Posterior cingulate gyrus (tissue), 11 donors: ENCODE data around the gene COPE.
A peak's percentile ranks its signal among the peaks of the same experiment; 100 is the strongest.
"Not testable (repeated sequence)": the region's sequence is repeated elsewhere in the genome, so short reads cannot be mapped to it uniquely, and the experiment has no call there.

Source experiments
- DNase-seq, 10 donors: peaks; one replicate each; pipeline versions ENCODE4 v3.0.0 to v3.0.0-alpha.2; 2020 to 2021; ENCODE audit warnings: mixed read lengths in 3 of 10
- intact Hi-C: fragments of 100-400 bp; cut with DNase I; formaldehyde crosslinking; loops from one replicate; pipeline ENCODE4 v1.15.1; 2023

The COPE gene

GRCh38 chr19:18919086-18919899 lies at the start of gene COPE, which contains the start of gene DDX49:
COPE (minus strand) TSS chr19:18919387; CDS start chr19:18919348, 39 bp downstream.
DDX49 (plus strand) TSS chr19:18919715; CDS start chr19:18919742, 27 bp downstream.
- intact Hi-C loops, result loop anchor here (2.0 to 5.0 kb wide), 2 partner anchors 52 to 332 kb away; partner anchors contain the start of gene REX1BD
- DNase-seq, result peak; percentile 94 to 100 (median 98)

DNA sequence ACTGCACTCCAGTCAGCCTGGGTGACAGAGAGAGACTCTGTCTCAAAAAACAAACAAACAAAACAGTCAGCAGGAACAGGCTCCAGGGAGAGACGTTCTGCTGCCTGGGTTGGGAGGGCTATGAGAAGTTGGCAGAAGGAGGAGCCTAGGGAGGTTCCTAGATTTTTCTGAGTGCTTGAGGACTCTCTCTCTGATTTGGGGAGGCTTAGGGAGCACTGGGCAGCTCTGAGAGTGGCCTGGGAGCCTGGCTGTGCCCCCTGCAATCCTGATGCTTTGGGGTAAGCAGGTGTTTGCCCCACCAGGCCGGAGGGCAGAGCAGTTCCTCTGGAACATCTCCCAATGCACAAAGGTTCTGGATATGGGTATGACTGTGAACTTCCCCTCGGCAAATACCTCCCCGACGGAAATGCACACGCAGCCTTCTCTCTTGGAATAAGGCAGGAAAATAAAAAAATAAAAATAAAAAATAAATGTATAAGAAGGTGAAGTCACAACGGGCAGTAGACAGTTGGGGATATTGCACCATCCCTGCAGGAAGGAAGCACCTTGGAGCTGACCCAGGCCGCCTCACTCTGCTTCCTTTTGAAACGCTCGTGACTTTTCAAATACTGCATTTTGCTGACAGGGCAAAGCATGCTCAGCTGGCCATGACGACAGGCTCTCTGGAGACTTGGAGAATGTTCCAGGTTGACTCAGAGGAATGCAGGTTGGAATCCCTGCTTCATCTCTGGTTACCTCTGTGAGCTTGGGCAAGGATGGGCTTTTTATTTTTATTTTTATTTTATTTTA lies 48.4 kb upstream of the COPE start:
- DNase-seq, result peak in 1 of 10 donors; percentile 36
- intact Hi-C loops, result no loop called here

DNA sequence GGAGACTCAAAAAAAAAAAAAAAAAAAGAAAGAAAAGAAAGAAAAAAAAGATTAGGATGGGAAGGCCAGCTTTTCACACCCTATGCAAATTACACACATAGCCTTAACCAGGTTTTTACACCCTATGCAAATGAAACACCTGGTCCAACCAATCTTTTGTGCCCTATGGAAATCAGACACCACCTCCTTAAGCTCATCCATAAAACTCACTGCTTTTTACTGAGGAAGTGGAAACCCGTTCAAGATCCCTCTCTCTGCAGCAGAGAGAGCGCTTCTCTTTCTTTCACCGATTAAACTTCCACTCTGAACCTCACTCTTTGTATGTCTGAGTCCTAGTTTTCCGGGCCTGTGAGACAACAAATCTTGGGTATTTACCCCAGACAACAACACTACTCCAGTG lies 47.1 kb upstream of the COPE start:
- intact Hi-C loops, result no loop called here

GRCh38 chr19:18964121-18964520 lies 44.9 kb upstream of the COPE start:
- intact Hi-C loops, result no loop called here

More for the DNA sequence above, 47.1 kb upstream of the COPE start:
- DNase-seq, result no peak

DNA sequence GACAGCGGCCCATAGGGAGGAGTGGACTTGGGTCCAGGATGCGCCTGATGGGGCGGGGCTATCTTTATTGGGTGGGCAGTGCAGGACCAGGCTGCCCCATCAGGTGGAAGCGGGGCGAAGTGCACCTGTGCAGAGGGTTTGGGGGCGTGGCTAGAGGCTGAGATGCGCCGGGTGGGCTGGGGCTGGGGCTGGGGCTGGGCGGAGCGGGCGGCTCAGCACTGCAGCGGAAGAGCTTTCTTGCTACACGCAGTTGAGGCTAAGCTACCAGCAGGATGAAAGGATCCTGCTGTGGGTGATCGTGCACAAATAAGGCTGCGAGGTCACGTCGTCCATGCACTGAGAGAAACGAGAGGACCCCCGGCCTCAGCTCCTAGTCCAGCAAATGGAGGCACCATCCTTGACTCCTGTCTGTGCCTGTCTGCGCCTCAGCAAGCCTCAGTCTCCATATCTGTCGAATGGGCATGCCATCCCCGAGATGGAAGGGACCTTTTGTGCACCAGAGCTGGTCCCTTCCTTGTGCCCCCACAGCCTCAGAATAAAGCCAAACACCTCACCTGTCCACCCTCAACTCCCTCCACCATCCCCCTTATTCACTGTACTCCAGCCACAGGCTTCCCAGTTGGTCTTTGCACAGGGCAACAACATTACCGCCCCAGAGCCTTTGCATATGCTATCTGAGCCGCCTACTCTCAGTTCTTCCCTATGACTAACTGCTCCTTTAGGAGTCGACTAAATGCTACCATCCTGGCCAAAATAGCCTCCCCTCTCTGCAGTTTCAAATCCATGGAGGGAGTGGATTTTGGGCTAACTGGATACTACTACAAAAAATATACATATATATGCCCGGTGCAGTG lies 42.8 kb upstream of the COPE start:
- no peak for DNase-seq
- intact Hi-C loops, result no loop called here

More at GRCh38 chr19:18964121-18964520, 44.9 kb upstream of the COPE start:
- no peak for DNase-seq

- no peak for DNase-seq
- intact Hi-C loops, result no loop called here
Measured at GRCh38 chr19:18960370-18960769, 41.2 kb upstream of the COPE start.

DNA sequence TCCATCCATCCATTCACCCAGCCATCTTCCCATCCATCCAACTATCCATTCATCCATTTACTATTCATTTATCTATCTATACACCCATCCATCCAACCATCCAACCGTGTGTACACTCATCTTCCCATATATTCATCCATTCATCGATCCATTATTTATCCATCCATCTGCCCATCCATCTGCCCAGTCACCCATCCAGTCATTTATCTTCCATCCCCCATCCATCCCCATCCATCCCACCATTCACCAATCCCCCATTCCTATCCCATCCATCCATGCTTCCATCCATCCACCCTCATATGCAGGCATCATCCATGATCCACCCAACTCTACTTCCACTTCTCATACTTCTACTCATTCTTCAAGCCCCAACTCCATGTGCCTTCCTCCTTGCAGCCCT lies 35.9 kb upstream of the COPE start:
- intact Hi-C loops, result no loop called here
- DNase-seq, result no peak

DNA sequence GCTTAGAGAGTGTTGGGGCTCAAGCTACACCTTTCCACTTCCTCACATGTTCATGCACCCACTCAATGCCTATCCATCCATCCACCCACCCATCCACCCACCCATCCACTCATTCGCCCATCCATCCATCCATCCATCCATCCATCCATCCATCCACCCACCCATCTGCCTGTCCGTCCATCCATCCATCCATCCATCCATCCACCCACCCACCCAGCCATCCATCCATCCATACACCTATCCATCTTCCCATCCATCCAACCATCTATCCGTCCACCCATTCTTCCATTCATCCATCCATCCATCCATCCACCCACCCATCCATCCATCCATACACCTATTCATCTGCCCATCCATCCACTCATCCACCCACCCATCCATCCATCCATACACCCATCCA lies 34.9 kb upstream of the COPE start:
- no peak for DNase-seq
- intact Hi-C loops, result no loop called here

- intact Hi-C loops, DNase-seq: not testable (repeated sequence)
Measured at GRCh38 chr19:18952364-18953003, 33.3 kb upstream of the COPE start.

- no peak for DNase-seq
- intact Hi-C loops, result no loop called here
Measured at GRCh38 chr19:18951721-18952281, 32.6 kb upstream of the COPE start.

GRCh38 chr19:18949858-18950257 lies 30.7 kb upstream of the COPE start:
- DNase-seq, result no peak
- intact Hi-C loops, result no loop called here

- no peak for DNase-seq
- intact Hi-C loops, result no loop called here
Measured at GRCh38 chr19:18948976-18949356, 29.8 kb upstream of the COPE start.

- intact Hi-C loops, result no loop called here
Measured at GRCh38 chr19:18948075-18948975, 29.1 kb upstream of the COPE start.

DNA sequence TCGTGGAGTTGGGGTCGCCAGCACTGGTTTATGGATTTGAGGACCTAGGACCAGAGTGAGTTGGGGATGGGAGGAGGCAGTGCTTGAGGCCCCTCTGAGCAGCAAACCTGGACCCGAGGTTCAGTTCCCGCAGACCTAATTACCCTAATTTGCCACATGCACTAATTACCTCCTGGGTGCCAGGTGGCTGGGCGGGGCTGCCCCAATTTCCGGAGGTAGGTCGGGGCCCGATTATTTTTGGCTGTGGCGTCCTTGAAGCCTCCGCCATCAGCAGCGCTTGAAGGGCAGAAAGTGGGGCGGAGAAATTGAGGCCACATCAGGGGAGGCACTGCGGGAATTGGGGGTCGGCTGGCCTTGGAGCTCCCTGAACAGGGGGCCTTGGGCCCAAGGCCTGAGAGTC lies 27.7 kb upstream of the COPE start:
- intact Hi-C loops, result no loop called here

More at GRCh38 chr19:18948075-18948975, 29.1 kb upstream of the COPE start:
- DNase-seq, result peak in 9 of 10 donors; percentile 21 to 91 (median 44)

DNA sequence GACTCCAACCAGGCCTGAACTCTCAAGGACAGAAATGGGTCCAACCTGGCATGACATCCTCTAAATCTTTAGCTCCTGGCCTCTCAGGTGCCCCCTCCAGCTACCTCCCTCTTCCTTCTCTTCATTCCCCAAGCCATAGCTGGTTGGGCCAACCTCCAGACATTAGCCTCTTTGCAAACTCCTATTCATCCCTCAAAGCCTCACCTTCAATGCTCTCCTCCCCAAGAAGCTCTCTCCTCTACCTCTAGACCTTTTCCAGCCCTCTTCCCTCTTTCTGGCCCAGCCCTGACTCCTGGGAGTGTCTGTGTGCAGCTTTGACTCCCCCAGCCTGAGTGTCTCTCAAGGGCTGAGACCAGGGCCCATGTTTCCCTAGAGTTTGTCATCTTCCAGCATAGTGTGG lies 27.1 kb upstream of the COPE start:
- DNase-seq, result no peak
- intact Hi-C loops, result no loop called here

More for the DNA sequence above, 27.7 kb upstream of the COPE start:
- DNase-seq, result no peak

- DNase-seq, result no peak
- intact Hi-C loops, result no loop called here
Measured at GRCh38 chr19:18945297-18945696, 26.1 kb upstream of the COPE start.

DNA sequence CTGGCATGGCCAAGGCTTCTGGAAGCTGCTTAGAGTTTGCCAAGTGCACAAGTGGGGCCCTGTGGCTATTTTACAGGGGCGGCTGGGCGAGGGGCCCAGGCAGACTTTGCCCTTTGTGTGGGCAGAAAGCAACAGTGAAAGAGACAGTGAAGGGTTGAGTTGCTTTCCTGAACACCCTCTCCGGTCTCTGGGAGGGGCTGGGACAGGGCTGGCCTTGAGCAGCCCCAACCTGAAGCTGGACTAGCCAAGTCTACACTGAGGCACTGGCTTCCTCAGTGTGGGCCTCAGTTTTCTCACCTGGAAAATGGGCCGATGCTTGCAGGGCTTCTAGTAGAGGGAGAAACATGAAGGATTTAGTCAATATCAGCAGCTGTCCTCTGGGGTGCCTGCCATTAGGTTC lies 24.3 kb upstream of the COPE start:
- no peak for DNase-seq
- intact Hi-C loops, result loop anchor here (5.0 kb wide), 1 partner anchor 44 kb away; no protein-coding TSS in a partner anchor

- no peak for DNase-seq
- intact Hi-C loops, result loop anchor here (5.0 kb wide), 1 partner anchor 45 kb away; no protein-coding TSS in a partner anchor
Measured at GRCh38 chr19:18942692-18943091, 23.5 kb upstream of the COPE start.
